RWPE1 (cell line): Measurements from ENCODE around the gene RAB40C.

Experiments
- CTCF ChIA-PET: fragments of 350-600 bp; sonication (Branson Sonifier 250); formaldehyde crosslinking; extraction: SDS; loops from one replicate; lab custom pipeline; 2021; lab: Yijun Ruan, JAX
- POLR2A ChIA-PET: fragments of 400-600 bp; formaldehyde crosslinking; extraction: SDS; loops from one replicate; lab custom pipeline; 2020; ENCODE audit warnings: antibody characterized with exemption; ENCODE audit not compliant: low non-redundant PET; lab: Yijun Ruan, JAX
- DNase-seq: peaks from one replicate; pipeline ENCODE4 v3.0.0; 2012; ENCODE audit warnings: low spot score
- H3K27ac ChIP-seq: fragments of 450-650 bp; 2 replicates; pipeline ENCODE4 v1.5.1; 2017
- CTCF ChIP-seq: fragments of 450-650 bp; conservative IDR thresholded peaks from 2 replicates; pipeline ENCODE4 v1.5.1; 2017; ENCODE audit warnings: low read depth, mild to moderate bottlenecking

The RAB40C gene

GRCh38 chr16:629185-629832 is 39.4 kb downstream of the RAB40C start:
- CTCF ChIA-PET, result interaction anchor here (0.6 kb wide), 1 partner anchor 10 kb away, joined by 3 read pairs; no protein-coding TSS in a partner anchor
- peak overlapping the region; percentile 97 for H3K27ac ChIP-seq
- POLR2A ChIA-PET, result no interaction called here
- no peak for TF ChIP-seq CTCF
- DNase-seq, result no peak

GRCh38 chr16:629833-630248 is 40.0 kb downstream of the RAB40C start:
- peak overlapping the region; percentile 97 for H3K27ac ChIP-seq
- ChIA-PET POLR2A (no interaction called here), CTCF (interaction anchor here (0.7 kb wide), 1 partner anchor 1056 kb away, joined by 6 read pairs; no protein-coding TSS in a partner anchor)
- TF ChIP-seq CTCF, result no peak
- DNase-seq, result no peak

DNA sequence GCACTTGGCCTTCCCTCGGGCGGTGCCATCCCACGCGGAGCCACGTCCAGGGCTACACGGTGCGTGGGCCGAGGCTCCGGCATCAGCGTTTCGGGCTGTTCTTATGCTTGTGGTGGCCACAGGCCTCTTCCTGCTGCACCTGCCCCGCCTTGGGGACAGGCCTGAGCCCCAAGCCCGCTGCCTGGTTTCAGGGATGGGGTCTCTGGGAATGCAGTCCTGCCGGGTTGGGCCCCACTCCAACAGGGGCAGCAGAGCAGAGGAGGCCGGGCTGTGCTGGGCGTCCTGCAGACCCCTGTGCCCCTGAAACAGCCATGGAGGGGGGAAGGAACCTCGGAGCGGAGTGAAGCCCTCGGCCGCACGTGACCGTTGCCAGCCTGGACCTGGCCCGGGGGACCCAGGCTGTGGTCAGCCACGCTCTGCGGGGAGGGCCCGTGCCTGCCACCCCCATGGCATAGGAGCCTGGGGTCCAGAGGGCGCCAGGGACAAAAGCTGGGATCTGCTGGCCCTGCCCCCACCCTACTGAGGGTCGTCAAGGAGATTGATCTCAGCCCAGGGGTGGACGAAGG is 40.5 kb downstream of the RAB40C start:
- ChIA-PET CTCF (interaction anchor here (0.7 to 1.1 kb wide), 2 partner anchors 37 to 1056 kb away, joined by 6 to 9 read pairs; no protein-coding TSS in a partner anchor), POLR2A (interaction anchor here (1.0 kb wide), 1 partner anchor 37 kb away, joined by 3 read pairs; no protein-coding TSS in a partner anchor)
- TF ChIP-seq CTCF, result no peak
- H3K27ac ChIP-seq, result peak overlapping the region; percentile 97
- DNase-seq, result no peak

GRCh38 chr16:630815-631405 is 41.0 kb downstream of the RAB40C start, which contains the start of gene WFIKKN1:
WFIKKN1 (plus strand) TSS chr16:630985; CDS start chr16:631254, 269 bp downstream.
- H3K27ac ChIP-seq, result peak within 1 kb of the TSS; percentile 97
- POLR2A ChIA-PET, result interaction anchor here (1.0 kb wide), 1 partner anchor 38 kb away, joined by 3 read pairs; no protein-coding TSS in a partner anchor

GRCh38 chr16:631808-632358 is 42.0 kb downstream of the RAB40C start:
- H3K27ac ChIP-seq, result no peak overlapping the region
- ChIA-PET CTCF (no interaction called here), POLR2A (no interaction called here)
- no peak for TF ChIP-seq CTCF
- DNase-seq, result no peak

More at GRCh38 chr16:630815-631405, 41.0 kb downstream of the RAB40C start, which contains the start of gene WFIKKN1:
- CTCF ChIA-PET, result interaction anchor here (0.5 to 1.1 kb wide), 2 partner anchors 38 to 84 kb away, joined by 5 to 9 read pairs; no protein-coding TSS in a partner anchor
- no peak for TF ChIP-seq CTCF
- no peak for DNase-seq
